HCT116 (cell line): ENCODE results near the gene LIMA1. TPM values are rescaled to one million over a fixed set of nuclear protein-coding genes. Genes with fewer than 3 reads are reported as not detected.

ENCODE experiments used
- ATAC-seq: fragments of 200-7000 bp; cut with Tn5 transposase; 2 replicates; pipeline ENCODE4 v1.9.1; 2020; ENCODE audit warnings: mild to moderate bottlenecking, moderate library complexity
- BruUV-seq: library from RNA; stranded (reverse); fragments of 400-500 nt; replicated peaks from 2 replicates; lab custom pipeline; 2021; lab: Mats Ljungman, UMichigan
- CTCF ChIA-PET: fragments of 300-600 bp; sonication (Branson Sonifier 250); formaldehyde crosslinking; loops from one replicate; lab custom pipeline; 2021; ENCODE audit warnings: antibody characterized with exemption; lab: Charles Lee
- POLR2A ChIA-PET: fragments of 300-600, 350-600 bp; sonication (Branson Sonifier 250); formaldehyde crosslinking; loops from one replicate; lab custom pipeline; 2021; ENCODE audit warnings: antibody characterized with exemption; lab: Charles Lee
- RAD21 ChIA-PET, 2 experiments: fragments of 300-600 bp; sonication (Branson Sonifier 250); formaldehyde crosslinking; loops; one replicate each; lab custom pipeline; 2023; ENCODE audit warnings: low total read pairs in 2 of 2; ENCODE audit not compliant: uncharacterized antibody in 2 of 2, unreplicated experiment in 2 of 2, low non-redundant PET in 1 of 2; lab: Charles Lee
- DNase-seq: peaks from one replicate; pipeline ENCODE4 v3.0.0-alpha.2; 2010; ENCODE audit warnings: low read depth, low spot score
- H2AFZ ChIP-seq: fragments of 200-600 bp; shearing (Covaris generic), sonication (generic); 2 replicates; pipeline ENCODE4 v1.6.1; 2017; ENCODE audit warnings: low read depth, mixed run types, mixed read lengths, antibody characterized with exemption, low read length; ENCODE audit not compliant: poor library complexity, severe bottlenecking
- H3K27ac ChIP-seq: 2 replicates; pipeline ENCODE4 v1.5.1; 2012; ENCODE audit warnings: low read depth, low read length
- H3K27me3 ChIP-seq: fragments of 200-600 bp; sonication (generic); 2 replicates; pipeline ENCODE4 v1.6.1; 2016; ENCODE audit warnings: mixed run types, low read length, mixed read lengths; ENCODE audit not compliant: insufficient read depth
- H3K36me3 ChIP-seq, 2 experiments: fragments of 200-500 bp in 1 of 2; fragments of 200-600 bp in 1 of 2; sonication (Bioruptor generic) in 1 of 2; sonication (generic) in 1 of 2; 2 replicates each; pipeline versions ENCODE4 v1.5.1 to v1.6.1; 2014 to 2016; ENCODE audit warnings: low read length in 2 of 2, inconsistent platforms in 1 of 2, mixed read lengths in 1 of 2, mixed run types in 1 of 2; ENCODE audit not compliant: insufficient read depth in 2 of 2, control insufficient read depth in 1 of 2
- H3K4me1 ChIP-seq, 2 experiments: fragments of 200-600 bp in 1 of 2; sonication (generic) in 1 of 2; 2 replicates each; pipeline versions ENCODE4 v1.5.1 to v1.6.1; 2012 to 2017; ENCODE audit warnings: low read length in 2 of 2, inconsistent platforms in 1 of 2, mild to moderate bottlenecking in 1 of 2, mixed read lengths in 1 of 2, mixed run types in 1 of 2, moderate library complexity in 1 of 2; ENCODE audit not compliant: insufficient read depth in 2 of 2, control insufficient read depth in 1 of 2
- H3K4me2 ChIP-seq: fragments of 200-600 bp; sonication (generic); 2 replicates; pipeline ENCODE4 v1.6.1; 2017; ENCODE audit warnings: mixed run types, low read length, mixed read lengths
- H3K4me3 ChIP-seq, 2 experiments: fragments of 200-600 bp in 1 of 2; sonication (generic) in 1 of 2; replicated peaks in 1 of 2; 2 replicates each; pipeline ENCODE4 v1.5.1; 2011 to 2016; ENCODE audit warnings: low read length in 2 of 2, control low read depth in 1 of 2, low read depth in 1 of 2, mild to moderate bottlenecking in 1 of 2, mixed read lengths in 1 of 2, mixed run types in 1 of 2
- H3K79me2 ChIP-seq: fragments of 200-600 bp; sonication (generic); 2 replicates; pipeline ENCODE4 v1.6.1; 2017; ENCODE audit warnings: mild to moderate bottlenecking, mixed run types, low read length, moderate library complexity, mixed read lengths; ENCODE audit not compliant: insufficient read depth
- H3K9ac ChIP-seq: fragments of 200-600 bp; sonication (generic); 2 replicates; pipeline ENCODE4 v1.6.1; 2016; ENCODE audit warnings: low read length, mixed read lengths
- H3K9me2 ChIP-seq: fragments of 200-600 bp; sonication (generic), shearing (Covaris generic); 2 replicates; pipeline ENCODE4 v1.6.1; 2017; ENCODE audit warnings: mixed run types, mild to moderate bottlenecking, moderate library complexity; ENCODE audit not compliant: insufficient read depth
- H3K9me3 ChIP-seq, 2 experiments: fragments of 200-500 bp in 1 of 2; fragments of 200-600 bp in 1 of 2; sonication (Bioruptor generic) in 1 of 2; sonication (generic) in 1 of 2; 2 replicates each; pipeline ENCODE4 v1.6.1; 2014 to 2017; ENCODE audit warnings: low read length in 2 of 2, mixed read lengths in 2 of 2, inconsistent platforms in 1 of 2, low read depth in 1 of 2, mild to moderate bottlenecking in 1 of 2, mixed run types in 1 of 2, moderate library complexity in 1 of 2; ENCODE audit not compliant: control insufficient read depth in 1 of 2, insufficient read depth in 1 of 2
- H4K20me1 ChIP-seq: fragments of 200-600 bp; sonication (generic), shearing (Covaris generic); 2 replicates; pipeline ENCODE4 v1.6.1; 2017; ENCODE audit warnings: mixed run types, mild to moderate bottlenecking, moderate library complexity; ENCODE audit not compliant: insufficient read depth
- ATF3 ChIP-seq: IDR thresholded peaks from 2 replicates; pipeline ENCODE4 v1.6.1; 2012
- CBX3 ChIP-seq: IDR thresholded peaks from 2 replicates; pipeline ENCODE4 v1.6.1; 2012; ENCODE audit warnings: low read depth
- CEBPB ChIP-seq: IDR thresholded peaks from 2 replicates; pipeline ENCODE4 v1.6.1; 2012; ENCODE audit warnings: low read depth
- CTCF ChIP-seq, 3 experiments: fragments of 200-600 bp in 1 of 3; sonication (generic) in 1 of 3; IDR thresholded peaks in 2 of 3; conservative IDR thresholded peaks in 1 of 3; 2 replicates each; pipeline ENCODE4 v1.5.1; 2012 to 2017; ENCODE audit warnings: low read depth in 2 of 3, low read length in 2 of 3, antibody characterized with exemption in 1 of 3, borderline replicate concordance in 1 of 3, control low read depth in 1 of 3, mild to moderate bottlenecking in 1 of 3, mixed read lengths in 1 of 3, mixed run types in 1 of 3, moderate library complexity in 1 of 3; ENCODE audit not compliant: insufficient read depth in 1 of 3
- EGR1 ChIP-seq: IDR thresholded peaks from 2 replicates; pipeline ENCODE4 v1.6.1; 2012; ENCODE audit warnings: low read depth
- ELF1 ChIP-seq: IDR thresholded peaks from 2 replicates; pipeline ENCODE4 v1.6.1; 2012; ENCODE audit warnings: low read depth, borderline replicate concordance
- EZH2 ChIP-seq: fragments of 200-600 bp; sonication (generic); IDR thresholded peaks from 2 replicates; pipeline ENCODE4 v1.6.1; 2017; ENCODE audit warnings: antibody characterized with exemption, mixed run types
- EZH2phosphoT487 ChIP-seq: fragments of 200-600 bp; IDR thresholded peaks from 2 replicates; pipeline ENCODE4 v1.6.1; 2018; ENCODE audit warnings: antibody characterized with exemption, borderline replicate concordance
- FOSL1 ChIP-seq: IDR thresholded peaks from 2 replicates; pipeline ENCODE4 v1.6.1; 2012; ENCODE audit warnings: low read depth
- JUND ChIP-seq: IDR thresholded peaks from 2 replicates; pipeline ENCODE4 v1.6.1; 2012
- MAX ChIP-seq: IDR thresholded peaks from 2 replicates; pipeline ENCODE4 v1.6.1; 2012
- POLR2A ChIP-seq: IDR thresholded peaks from 2 replicates; pipeline ENCODE4 v1.7.0; 2011; ENCODE audit warnings: borderline replicate concordance; ENCODE audit not compliant: insufficient read depth, insufficient read length; ENCODE audit errors: extremely low read depth
- POLR2AphosphoS5 ChIP-seq: IDR thresholded peaks from 2 replicates; pipeline ENCODE4 v1.6.1; 2011; ENCODE audit warnings: mild to moderate bottlenecking, low read depth, low read length, moderate library complexity
- RAD21 ChIP-seq: IDR thresholded peaks from 2 replicates; pipeline ENCODE4 v1.6.1; 2012; ENCODE audit warnings: low read depth, mild to moderate bottlenecking
- SIN3A ChIP-seq: IDR thresholded peaks from 2 replicates; pipeline ENCODE4 v1.6.1; 2012; ENCODE audit warnings: low read depth
- SP1 ChIP-seq: IDR thresholded peaks from 2 replicates; pipeline ENCODE4 v1.6.1; 2012; ENCODE audit warnings: low read depth
- SRF ChIP-seq: IDR thresholded peaks from 2 replicates; pipeline ENCODE4 v1.6.1; 2012; ENCODE audit warnings: low read depth
- TCF7L2 ChIP-seq: IDR thresholded peaks from 2 replicates; pipeline ENCODE4 v1.7.0; 2011; ENCODE audit warnings: borderline replicate concordance, inconsistent platforms; ENCODE audit not compliant: insufficient read depth, insufficient read length; ENCODE audit errors: extremely low read depth
- YY1 ChIP-seq: IDR thresholded peaks from 2 replicates; pipeline ENCODE4 v1.6.1; 2011; ENCODE audit warnings: low read length, low read depth, moderate library complexity, mild to moderate bottlenecking; ENCODE audit not compliant: insufficient replicate concordance; ENCODE audit errors: extremely low read depth
- ZBTB33 ChIP-seq: IDR thresholded peaks from 2 replicates; pipeline ENCODE4 v1.6.1; 2011; ENCODE audit warnings: mild to moderate bottlenecking, low read length, moderate library complexity; ENCODE audit not compliant: insufficient replicate concordance; ENCODE audit errors: extremely low read depth
- ZFX ChIP-seq: fragments of 450-650 bp; IDR thresholded peaks from 2 replicates; pipeline ENCODE4 v1.6.1; 2017
- ZNF274 ChIP-seq: fragments of 200-500 bp; sonication (Bioruptor generic); IDR thresholded peaks from 2 replicates; pipeline ENCODE4 v1.6.1; 2014; ENCODE audit warnings: mild to moderate bottlenecking, low read depth, low read length, inconsistent platforms
- intact Hi-C: fragments of 100-400 bp; cut with micrococcal nuclease; formaldehyde crosslinking; loops from 2 replicates; pipeline ENCODE4 v1.10.0; 2022
- total RNA-seq: library from RNA; stranded (reverse); gene quantifications from one replicate; pipeline ENCODE4 v1.2.1, GENCODE V29; 2021; ENCODE audit not compliant: unreplicated experiment

Gene LIMA1
- total RNA-seq, 1 experiment from 2014 or later: 79.6 TPM

- Histone ChIP-seq H3K4me2 (peak overlapping the region; percentile 93), H4K20me1 (no peaks in the 10 kb centered on the region), H3K27ac (peak overlapping the region; percentile 86), H3K9ac (peak overlapping the region; percentile 86), H3K36me3 (no peaks in the 10 kb centered on the region), H3K9me2 (no peaks in the 10 kb centered on the region), H2AFZ (no peak overlapping the region), H3K4me1 (peaks cover 63 to 71% of the 10 kb centered on the region in 2 experiments), H3K9me3 (no peaks in the 10 kb centered on the region), H3K27me3 (no peaks in the 10 kb centered on the region), H3K4me3 (peak overlapping the region in 1 of 2 experiments; percentile 31; a peak in 3 of 4 replicates), H3K79me2 (peaks cover 34% of the 10 kb centered on the region)
- intact Hi-C loops: loop anchor here (1.0 kb wide), 1 partner anchor 23 kb away; no protein-coding TSS in a partner anchor
- DNase-seq (peak; percentile 92), ATAC-seq (peak; percentile 85)
- CTCF ChIA-PET: interaction anchor here (0.7 to 1.3 kb wide), 4 partner anchors 19 to 112 kb away, joined by 3 read pairs; partner anchors contain the start of gene COX14
- BruUV-seq: TSS peak; percentile 10
- RAD21 ChIA-PET: interaction anchor here in 1 of 2 experiments (0.7 kb wide), 1 partner anchor 90 kb away, joined by 3 read pairs; no protein-coding TSS in a partner anchor
- POLR2A ChIA-PET: interaction anchor here (0.7 to 1.4 kb wide), 5 partner anchors 9 to 153 kb away, joined by 3 to 5 read pairs (median 3); no protein-coding TSS in a partner anchor
- TF ChIP-seq MAX: peak; percentile 72; the same call in 1 of the 2 replicates
- no peak for TF ChIP-seq EZH2phosphoT487
- TF ChIP-seq EGR1: no peak
- TF ChIP-seq SIN3A: peak; percentile 80; the same call in 1 of the 2 replicates
- no peak for TF ChIP-seq CTCF (IDR thresholded peaks at IDR 0.05 in 2 of 3, conservative IDR thresholded peaks at IDR 0.05 in 1 of 3; ENCODE audit: borderline replicate concordance in 1 of 3, insufficient read depth in 1 of 3, low read depth in 2 of 3, low read length in 2 of 3)
- peak; percentile 92 for TF ChIP-seq CBX3
- TF ChIP-seq ZBTB33: no peak
- TF ChIP-seq YY1: peak; percentile 48
- peak; percentile 89 for TF ChIP-seq FOSL1
- no peak for TF ChIP-seq ZFX
- TF ChIP-seq POLR2A: no peak
- TF ChIP-seq JUND: peak; percentile 95
- 0 out of 2 replicates have a peak, but pooled peaks have one; percentile 6 for TF ChIP-seq RAD21
- TF ChIP-seq EZH2: no peak
- TF ChIP-seq CEBPB: peak; percentile 54; the same call in 1 of the 2 replicates
- no peak for TF ChIP-seq ELF1
- TF ChIP-seq TCF7L2: no peak
- peak; percentile 79 for TF ChIP-seq SP1
- TF ChIP-seq POLR2AphosphoS5: peak; percentile 58
- no peak; the same call in 1 of the 2 replicates for TF ChIP-seq ATF3
- no peak for TF ChIP-seq ZNF274
- peak; percentile 33; the same call in 1 of the 2 replicates for TF ChIP-seq SRF
Measured at GRCh38 chr12:50224026-50224692, 59.2 kb downstream of the LIMA1 start.
